Esophagus muscularis mucosa (tissue), 4 donors: ENCODE measurements around the gene PRKD2.

Source experiments
- CTCF ChIP-seq, 3 experiments: fragments of 200-600 bp in 2 of 3; fragments of 450-650 bp in 1 of 3; sonication (generic) in 2 of 3; IDR thresholded peaks; one replicate each; pipeline ENCODE4 v1.5.1; 2017 to 2019; ENCODE audit warnings: antibody characterized with exemption in 3 of 3, mild to moderate bottlenecking in 2 of 3, moderate library complexity in 1 of 3
- EP300 ChIP-seq: sonication (generic); formaldehyde crosslinking; IDR thresholded peaks from one replicate; pipeline ENCODE4 v1.6.1; 2017; ENCODE audit warnings: antibody characterized with exemption
- POLR2A ChIP-seq: fragments of 450-650 bp; IDR thresholded peaks from one replicate; pipeline ENCODE4 v1.6.1; 2017; ENCODE audit warnings: antibody characterized with exemption, moderate library complexity, mild to moderate bottlenecking, low read depth

GRCh38 chr19:46732172-46732938 is 15.4 kb upstream of the PRKD2 start:
- TF ChIP-seq CTCF (IDR thresholded peaks at IDR 0.05) (no peak), POLR2A (no peak), EP300 (no peak)
